ENCODE measurements around the gene GLIS1. TPM values are rescaled to one million over a fixed set of nuclear protein-coding genes. Genes with fewer than 3 reads are reported as not detected.

The GLIS1 gene
- polyA plus RNA-seq, 1 donor (not counting 4 experiments of a cell fraction or from before 2014, with no cell fraction given) = not detected

GRCh38 chr1:53677486-53677885, 61.5 kb downstream of the GLIS1 start:
- no peaks in the 10 kb centered on the region for H3K9me1 ChIP-seq (ENCODE audit: control insufficient read depth, extremely low read depth, insufficient read depth, low read length)
- H3K4me1 ChIP-seq (ENCODE audit: control insufficient read depth, extremely low read depth, insufficient read depth, low read length) = no peaks in the 10 kb centered on the region
- no peaks in the 10 kb centered on the region for H3K9me3 ChIP-seq (ENCODE audit: control insufficient read depth, low read depth, low read length)
- no peaks in the 10 kb centered on the region for H3K36me3 ChIP-seq (ENCODE audit: control insufficient read depth in 2 of 2, extremely low read depth in 1 of 2, insufficient read depth in 2 of 2, low read length in 2 of 2)
- FAIRE-seq (no peak), DNase-seq (ENCODE audit: low read depth, low spot score) (no peak)
- no peak overlapping the region for H2AFZ ChIP-seq (ENCODE audit: control insufficient read depth, low read length)
- H3K79me2 ChIP-seq (ENCODE audit: control insufficient read depth, insufficient read depth, low read length) = no peaks in the 10 kb centered on the region
- no peak overlapping the region for H3K4me2 ChIP-seq (ENCODE audit: control insufficient read depth, extremely low read depth, insufficient read depth, low read depth, low read length)
- peaks cover 33% of the 10 kb centered on the region for H3K27me3 ChIP-seq (ENCODE audit: control insufficient read depth, extremely low read depth, insufficient read depth, low read length)
- H3K4me3 ChIP-seq (ENCODE audit: control insufficient read depth in 2 of 3, extremely low read depth in 1 of 3, insufficient read depth in 2 of 3, low read depth in 1 of 3, low read length in 3 of 3) = no peak overlapping the region
- no peak overlapping the region for H3K27ac ChIP-seq (ENCODE audit: control insufficient read depth, insufficient read depth, low read length)
- H3K9ac ChIP-seq (ENCODE audit: control insufficient read depth, extremely low read depth, insufficient read depth, low read length) = no peak overlapping the region
- no peak for TF ChIP-seq EZH2 (IDR thresholded peaks at IDR 0.05; ENCODE audit: low read length)
- TF ChIP-seq, protein P1, sequence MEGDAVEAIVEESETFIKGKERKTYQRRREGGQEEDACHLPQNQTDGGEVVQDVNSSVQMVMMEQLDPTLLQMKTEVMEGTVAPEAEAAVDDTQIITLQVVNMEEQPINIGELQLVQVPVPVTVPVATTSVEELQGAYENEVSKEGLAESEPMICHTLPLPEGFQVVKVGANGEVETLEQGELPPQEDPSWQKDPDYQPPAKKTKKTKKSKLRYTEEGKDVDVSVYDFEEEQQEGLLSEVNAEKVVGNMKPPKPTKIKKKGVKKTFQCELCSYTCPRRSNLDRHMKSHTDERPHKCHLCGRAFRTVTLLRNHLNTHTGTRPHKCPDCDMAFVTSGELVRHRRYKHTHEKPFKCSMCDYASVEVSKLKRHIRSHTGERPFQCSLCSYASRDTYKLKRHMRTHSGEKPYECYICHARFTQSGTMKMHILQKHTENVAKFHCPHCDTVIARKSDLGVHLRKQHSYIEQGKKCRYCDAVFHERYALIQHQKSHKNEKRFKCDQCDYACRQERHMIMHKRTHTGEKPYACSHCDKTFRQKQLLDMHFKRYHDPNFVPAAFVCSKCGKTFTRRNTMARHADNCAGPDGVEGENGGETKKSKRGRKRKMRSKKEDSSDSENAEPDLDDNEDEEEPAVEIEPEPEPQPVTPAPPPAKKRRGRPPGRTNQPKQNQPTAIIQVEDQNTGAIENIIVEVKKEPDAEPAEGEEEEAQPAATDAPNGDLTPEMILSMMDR (optimal IDR thresholded peaks at IDR 0.05 in 1 of 3, IDR thresholded peaks at IDR 0.05 in 1 of 3, conservative IDR thresholded peaks at IDR 0.05 in 1 of 3; ENCODE audit: extremely low read depth in 1 of 3, insufficient read depth in 2 of 3, low read length in 3 of 3) = no peak
- H4K20me1 ChIP-seq (ENCODE audit: control insufficient read depth, extremely low read depth, insufficient read depth, low read length) = peaks cover 5% of the 10 kb centered on the region
- dilution Hi-C loops (cut with MboI; ENCODE audit: extremely low pct_ligation_motif_present, low sequenced_read_pairs) = no loop called here

GRCh38 chr1:53672785-53673184, 66.2 kb downstream of the GLIS1 start:
- TF ChIP-seq, protein P1 (optimal IDR thresholded peaks at IDR 0.05 in 1 of 3, IDR thresholded peaks at IDR 0.05 in 1 of 3, conservative IDR thresholded peaks at IDR 0.05 in 1 of 3; ENCODE audit: extremely low read depth in 1 of 3, insufficient read depth in 2 of 3, low read length in 3 of 3) = no peak
- no peak for TF ChIP-seq EZH2 (IDR thresholded peaks at IDR 0.05; ENCODE audit: low read length)
- Histone ChIP-seq H3K9ac (ENCODE audit: control insufficient read depth, extremely low read depth, insufficient read depth, low read length) (no peak overlapping the region), H2AFZ (ENCODE audit: control insufficient read depth, low read length) (no peak overlapping the region), H3K4me3 (ENCODE audit: control insufficient read depth in 2 of 3, extremely low read depth in 1 of 3, insufficient read depth in 2 of 3, low read depth in 1 of 3, low read length in 3 of 3) (no peak overlapping the region), H3K4me1 (ENCODE audit: control insufficient read depth, extremely low read depth, insufficient read depth, low read length) (no peaks in the 10 kb centered on the region), H3K9me3 (ENCODE audit: control insufficient read depth, low read depth, low read length) (no peaks in the 10 kb centered on the region), H3K27ac (ENCODE audit: control insufficient read depth, insufficient read depth, low read length) (no peak overlapping the region), H3K79me2 (ENCODE audit: control insufficient read depth, insufficient read depth, low read length) (no peaks in the 10 kb centered on the region), H3K27me3 (ENCODE audit: control insufficient read depth, extremely low read depth, insufficient read depth, low read length) (peaks cover 18% of the 10 kb centered on the region), H3K4me2 (ENCODE audit: control insufficient read depth, extremely low read depth, insufficient read depth, low read depth, low read length) (no peak overlapping the region), H3K36me3 (ENCODE audit: control insufficient read depth in 2 of 2, extremely low read depth in 1 of 2, insufficient read depth in 2 of 2, low read length in 2 of 2) (no peaks in the 10 kb centered on the region), H4K20me1 (ENCODE audit: control insufficient read depth, extremely low read depth, insufficient read depth, low read length) (peaks cover 3% of the 10 kb centered on the region), H3K9me1 (ENCODE audit: control insufficient read depth, extremely low read depth, insufficient read depth, low read length) (no peaks in the 10 kb centered on the region)
- DNase-seq (ENCODE audit: low read depth, low spot score) = no peak
- dilution Hi-C loops (cut with MboI; ENCODE audit: extremely low pct_ligation_motif_present, low sequenced_read_pairs) = no loop called here
- FAIRE-seq = no peak

Measured in keratinocyte (primary cell).